ENCODE results near the gene PPFIBP2.
A peak's percentile ranks its signal among the peaks of the same experiment; 100 is the strongest.

- peak; percentile 83 for TF ChIP-seq CTCF (IDR thresholded peaks at IDR 0.05)
- no peak for TF ChIP-seq EZH2 (IDR thresholded peaks at IDR 0.05; ENCODE audit: borderline replicate concordance, insufficient read depth, low read depth, low read length, poor library complexity, severe bottlenecking)
Observed at GRCh38 chr11:7513234-7514098, at the start of gene PPFIBP2.

Measured in B cell (primary cell).